ENCODE measurements around the gene PRKN.

GRCh38 chr6:162493917-162494316 is 233.6 kb downstream of the PRKN start:
- TF ChIP-seq CTCF (IDR thresholded peaks at IDR 0.05; ENCODE audit: borderline replicate concordance, extremely low read depth, low read length, poor library complexity, severe bottlenecking) (no peak), EZH2 (IDR thresholded peaks at IDR 0.05; ENCODE audit: borderline replicate concordance, low read depth, low read length, severe bottlenecking) (no peak)

Measured in DND-41 (cell line).